Stimulated activated CD8-positive, alpha-beta memory T cell treated with anti-CD3 and anti-CD28 coated beads, Interleukin-12 subunit alpha, Interleukin-12 subunit beta, amount 100 ng/mL, for 24 hours (primary cell): Measurements from ENCODE around the gene CASS4.

Experiments used
- DNase-seq: peaks from one replicate; pipeline ENCODE4 v3.0.0-alpha.2; 2020; ENCODE audit errors: extremely low read depth

CASS4 gene

GRCh38 chr20:56423886-56424285, 11.8 kb downstream of the CASS4 start:
- DNase-seq = no peak

GRCh38 chr20:56424931-56425330, 12.9 kb downstream of the CASS4 start:
- DNase-seq = no peak

- DNase-seq = no peak
Measured at GRCh38 chr20:56426026-56426425, 14.0 kb downstream of the CASS4 start.

DNA sequence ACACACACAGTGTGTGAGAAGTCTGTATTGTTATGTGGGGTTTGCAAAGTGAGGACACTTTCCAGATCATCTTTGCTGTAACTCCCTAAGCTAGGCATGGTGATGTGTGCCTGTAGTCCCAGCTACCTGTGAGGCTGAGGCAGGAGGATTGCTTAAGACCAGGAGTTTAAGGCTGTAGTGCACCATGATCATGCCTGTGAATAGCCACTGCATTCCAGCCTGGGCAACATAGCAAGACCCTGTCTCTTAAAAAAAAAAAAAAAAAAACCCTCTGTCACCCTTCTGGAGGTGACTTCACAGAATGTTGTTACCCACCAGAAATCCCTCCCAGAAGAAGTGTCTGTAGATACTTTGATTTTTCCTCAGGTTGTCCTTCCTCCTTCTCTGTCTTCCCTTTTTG, 14.9 kb downstream of the CASS4 start:
- DNase-seq = no peak

GRCh38 chr20:56427797-56428196, 15.7 kb downstream of the CASS4 start:
- DNase-seq = no peak

DNA sequence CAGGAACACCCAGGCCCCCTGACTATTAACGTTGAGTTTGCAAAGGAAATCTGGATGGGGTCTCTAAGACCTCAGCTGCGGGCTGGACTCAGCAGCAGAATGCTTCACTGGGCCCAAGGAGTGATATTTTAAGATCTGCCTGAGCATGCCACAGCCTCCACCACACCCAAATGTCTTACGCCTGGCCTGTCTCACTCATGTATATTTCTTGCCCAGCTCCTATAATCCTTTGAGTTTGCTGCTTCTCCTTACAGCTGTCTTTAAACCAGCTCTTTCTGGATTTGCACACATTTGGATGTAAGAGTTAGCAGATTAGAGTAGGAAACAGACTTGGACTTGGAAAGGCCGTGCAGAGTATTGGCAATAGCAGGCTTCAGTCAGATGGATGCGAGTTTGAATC, 16.4 kb downstream of the CASS4 start:
- no peak for DNase-seq

DNA sequence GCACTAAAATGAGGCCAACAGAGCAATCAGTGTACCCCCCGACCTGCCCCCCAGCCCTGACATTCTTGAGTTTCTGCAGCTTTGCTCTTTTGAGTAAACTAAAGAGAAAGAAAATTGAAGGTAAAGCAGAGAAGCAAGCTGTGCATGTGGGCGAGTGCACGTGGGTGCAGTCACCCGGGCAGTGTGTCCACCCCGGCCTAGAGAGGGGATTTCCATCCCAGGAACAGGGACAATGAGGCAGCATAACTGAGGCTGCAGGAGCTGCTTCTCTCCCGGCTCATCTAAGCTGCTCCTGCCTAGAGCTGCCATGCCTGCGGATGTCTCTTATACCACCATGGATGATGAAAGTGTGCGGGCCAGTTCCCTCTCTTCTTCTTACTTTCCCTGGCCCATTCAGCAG, 16.8 kb downstream of the CASS4 start:
- DNase-seq = no peak

DNA sequence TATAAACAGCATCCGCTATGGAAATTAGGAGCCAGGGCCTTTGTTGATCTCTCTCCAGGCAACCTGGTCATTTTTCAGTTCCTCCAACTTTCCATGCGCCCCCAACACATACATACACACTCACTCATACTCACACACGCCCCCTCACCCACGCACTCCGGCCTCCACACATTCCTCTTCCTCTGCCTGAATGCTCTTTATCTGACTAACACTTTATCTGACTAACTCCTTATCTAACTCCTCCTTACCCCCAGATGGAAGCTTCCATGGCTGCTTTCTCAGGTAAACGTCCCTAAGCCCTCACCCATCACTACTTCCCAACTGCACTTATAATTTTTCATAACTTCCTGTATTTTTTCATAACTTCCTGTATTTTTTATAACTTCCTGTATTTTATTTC, 17.4 kb downstream of the CASS4 start:
- DNase-seq = no peak

DNA sequence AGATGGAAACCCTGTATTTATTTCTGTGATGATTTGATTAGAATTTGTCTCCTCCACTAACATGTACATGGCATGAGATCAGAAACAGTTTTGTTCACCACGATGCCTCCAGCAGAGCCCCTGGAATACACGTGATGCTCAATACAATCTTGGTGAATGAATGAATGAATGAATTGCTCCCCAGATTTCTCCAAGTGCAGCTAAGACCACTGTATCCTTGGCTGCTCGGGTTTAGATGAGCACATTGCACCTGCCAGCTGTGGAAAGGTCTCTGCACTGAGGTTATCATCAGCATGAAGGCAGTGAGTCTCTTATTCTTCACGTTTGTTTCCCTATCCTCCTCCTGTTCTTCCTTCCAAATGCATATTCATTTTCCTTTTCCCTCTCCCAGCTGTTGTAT, 17.9 kb downstream of the CASS4 start:
- DNase-seq = no peak

- no peak for DNase-seq
Measured at GRCh38 chr20:56430461-56430860, 18.4 kb downstream of the CASS4 start.

GRCh38 chr20:56430957-56431356, 18.9 kb downstream of the CASS4 start:
- no peak for DNase-seq

- DNase-seq = no peak
Measured at GRCh38 chr20:56431471-56431870, 19.4 kb downstream of the CASS4 start.

GRCh38 chr20:56433221-56433879, 21.3 kb downstream of the CASS4 start:
- no peak for DNase-seq

- DNase-seq = no peak
Measured at GRCh38 chr20:56433880-56434255, 21.8 kb downstream of the CASS4 start.

DNA sequence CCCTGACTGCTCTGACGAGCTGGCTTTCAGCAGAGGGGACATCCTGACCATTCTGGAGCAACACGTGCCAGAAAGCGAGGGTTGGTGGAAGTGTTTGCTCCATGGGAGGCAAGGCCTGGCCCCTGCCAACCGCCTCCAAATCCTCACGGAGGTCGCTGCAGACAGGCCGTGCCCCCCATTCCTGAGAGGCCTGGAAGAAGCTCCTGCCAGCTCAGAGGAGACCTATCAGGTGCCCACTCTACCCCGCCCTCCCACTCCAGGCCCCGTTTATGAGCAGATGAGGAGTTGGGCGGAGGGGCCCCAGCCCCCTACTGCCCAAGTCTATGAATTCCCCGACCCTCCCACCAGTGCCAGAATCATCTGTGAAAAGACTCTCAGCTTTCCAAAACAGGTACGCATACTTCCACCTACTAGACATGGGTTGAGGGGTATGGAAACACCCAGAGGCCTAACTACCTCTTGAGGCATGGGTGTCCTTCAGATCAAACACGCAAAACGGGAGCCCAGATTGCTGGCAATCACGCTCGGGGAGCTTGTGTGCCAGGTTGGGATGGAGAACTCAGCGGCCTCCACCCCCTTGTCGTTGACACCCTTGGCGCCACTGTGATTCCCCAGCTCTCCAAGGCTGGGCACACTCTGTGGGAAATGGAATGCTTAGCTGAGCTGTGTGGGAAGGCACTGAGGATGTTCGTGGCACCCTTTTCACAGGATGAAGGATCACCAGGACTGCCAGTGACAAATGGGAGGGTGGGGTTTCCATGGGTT, 25.3 kb downstream of the CASS4 start:
- DNase-seq = no peak

- DNase-seq = no peak
Measured at GRCh38 chr20:56438284-56438683, 26.2 kb downstream of the CASS4 start.

DNA sequence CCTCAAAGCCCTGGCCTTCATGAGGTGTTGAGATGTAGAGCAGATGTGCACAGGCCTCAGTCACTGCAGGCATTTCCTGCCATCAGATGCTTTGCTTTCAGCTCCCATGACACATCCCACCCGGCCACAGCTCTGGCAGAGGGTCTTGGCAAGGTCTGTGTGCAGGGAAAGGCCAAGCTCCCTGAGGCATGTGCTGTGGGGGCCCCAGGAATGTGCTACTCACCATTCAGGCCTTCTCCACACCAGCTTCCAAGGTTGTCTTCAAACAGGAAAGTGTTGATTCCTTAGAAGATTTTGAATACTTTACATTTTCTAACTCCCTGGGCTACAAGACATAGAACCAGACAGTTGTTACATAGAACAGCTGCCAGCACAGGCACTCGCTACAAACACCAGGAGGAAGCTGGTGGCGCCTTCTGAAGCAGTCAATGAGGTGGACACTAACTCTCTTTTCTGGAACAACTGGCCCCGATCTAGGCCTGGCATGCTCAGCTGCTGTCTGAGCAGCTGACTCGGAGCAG, 27.8 kb downstream of the CASS4 start:
- DNase-seq = no peak

- DNase-seq = no peak
Measured at GRCh38 chr20:56440346-56441007, 28.4 kb downstream of the CASS4 start.

- DNase-seq = no peak
Measured at GRCh38 chr20:56442389-56443365, 30.6 kb downstream of the CASS4 start.

GRCh38 chr20:56443654-56444540, 31.8 kb downstream of the CASS4 start:
- no peak for DNase-seq

DNA sequence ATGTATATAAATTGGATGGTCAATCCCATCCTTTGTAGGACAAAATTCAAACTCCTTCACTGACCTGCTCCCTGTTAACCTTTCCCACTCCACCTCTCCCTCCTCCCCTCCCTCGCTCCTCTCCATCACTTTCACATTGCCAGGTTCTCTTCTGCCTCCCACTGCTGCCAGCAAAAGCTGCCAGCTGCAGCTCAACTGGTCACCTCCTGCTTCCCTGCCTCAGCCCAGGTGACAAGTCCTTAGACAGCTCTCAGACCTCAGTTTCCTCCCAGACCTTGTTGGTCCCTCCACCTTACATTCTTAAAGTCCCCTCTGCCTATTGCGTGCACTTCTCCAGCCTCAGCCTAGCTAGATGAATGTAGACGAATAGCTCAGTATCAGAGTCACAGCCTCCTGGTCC, 33.1 kb downstream of the CASS4 start:
- DNase-seq = no peak
